Stimulated activated CD8-positive, alpha-beta memory T cell treated with anti-CD3 and anti-CD28 coated beads, Interleukin-2, amount 100 ng/mL, for 1 hour (primary cell): Measurements from ENCODE around the gene FAM186B.
A peak's percentile ranks its signal among the peaks of the same experiment; 100 is the strongest.
"Not testable (repeated sequence)": the region's sequence is repeated elsewhere in the genome, so short reads cannot be mapped to it uniquely, and the experiment has no call there.

Experiments
- DNase-seq, 2 donors: peaks; one replicate each; pipeline ENCODE4 v3.0.0-alpha.2; 2020; ENCODE audit warnings: low read depth in 2 of 2

Gene FAM186B

GRCh38 chr12:49633703-49634345, 28.4 kb upstream of the FAM186B start:
- DNase-seq, result no peak

DNA sequence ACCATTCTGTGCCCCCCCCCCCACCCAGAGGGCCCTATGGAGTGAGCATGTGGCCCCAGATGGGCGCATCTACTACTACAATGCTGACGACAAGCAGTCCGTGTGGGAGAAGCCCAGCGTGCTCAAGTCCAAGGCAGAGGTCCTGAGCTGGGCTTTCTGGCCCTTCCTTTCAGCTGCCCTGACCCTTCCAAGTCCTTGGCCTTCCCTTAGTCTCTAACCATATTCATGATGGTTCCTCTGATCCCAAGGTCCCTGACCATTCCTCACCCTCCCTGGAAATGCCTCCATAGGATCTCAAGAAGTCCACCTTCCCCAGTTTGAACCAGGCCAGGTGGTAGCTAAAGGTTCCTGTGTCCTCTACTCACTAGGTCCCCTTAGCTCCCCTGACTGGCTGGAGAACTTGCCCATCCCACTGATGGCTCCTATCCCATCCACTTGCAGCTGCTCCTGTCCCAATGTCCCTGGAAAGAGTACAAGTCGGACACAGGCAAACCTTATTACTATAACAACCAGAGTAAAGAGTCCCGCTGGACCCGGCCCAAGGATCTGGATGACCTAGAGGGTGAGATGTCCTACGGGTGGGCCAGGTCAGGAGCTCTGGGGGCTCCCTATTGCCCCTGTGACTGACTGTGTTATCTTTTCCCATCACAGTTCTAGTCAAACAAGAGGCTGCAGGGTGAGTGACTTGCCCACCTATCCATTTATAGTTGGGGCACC, 27.7 kb upstream of the FAM186B start:
- no peak for DNase-seq

DNA sequence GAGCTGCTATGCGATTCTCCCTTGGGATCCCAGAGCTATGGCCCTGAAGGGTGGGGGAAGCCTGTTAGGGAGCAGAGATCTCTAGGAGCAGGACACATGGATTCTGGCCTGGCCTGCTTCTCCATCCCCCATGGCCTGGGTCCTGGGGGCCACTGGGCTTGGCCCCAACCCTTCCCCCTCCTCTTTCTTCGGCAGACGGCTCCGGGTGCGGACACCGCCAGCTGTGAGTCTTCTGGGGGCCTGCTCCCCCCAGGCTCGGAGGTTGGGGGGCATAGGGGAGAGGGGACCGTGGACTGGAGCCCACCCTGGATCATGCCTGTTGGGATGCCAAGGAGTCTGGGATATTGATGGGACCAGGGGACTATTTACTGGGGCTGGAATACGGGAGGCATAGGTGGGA, 27.0 kb upstream of the FAM186B start:
- DNase-seq, result no peak

DNA sequence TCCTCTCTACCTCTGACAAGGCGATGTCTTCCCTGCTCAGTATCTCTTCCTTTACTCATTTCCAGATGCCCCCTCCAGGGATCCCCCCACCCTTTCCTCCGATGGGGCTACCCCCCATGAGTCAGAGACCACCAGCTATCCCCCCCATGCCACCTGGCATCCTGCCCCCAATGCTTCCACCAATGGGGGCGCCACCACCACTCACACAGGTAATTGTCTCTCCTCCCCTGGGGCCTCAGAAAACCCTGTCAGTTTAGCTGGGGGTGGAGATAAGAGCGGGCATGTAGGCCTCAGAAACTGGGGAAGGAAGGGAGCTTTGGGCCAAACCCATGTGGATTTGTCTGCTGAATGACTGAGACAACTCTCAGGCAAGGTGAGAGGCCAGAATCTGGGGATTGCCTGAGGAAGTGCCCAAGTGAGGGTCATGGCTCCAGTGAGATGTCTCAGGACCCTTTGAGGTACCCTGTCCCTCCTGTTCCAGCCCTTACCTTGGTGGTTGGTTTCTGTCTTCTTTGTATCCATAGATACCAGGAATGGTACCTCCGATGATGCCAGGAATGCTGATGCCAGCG, 26.0 kb upstream of the FAM186B start:
- no peak for DNase-seq

DNA sequence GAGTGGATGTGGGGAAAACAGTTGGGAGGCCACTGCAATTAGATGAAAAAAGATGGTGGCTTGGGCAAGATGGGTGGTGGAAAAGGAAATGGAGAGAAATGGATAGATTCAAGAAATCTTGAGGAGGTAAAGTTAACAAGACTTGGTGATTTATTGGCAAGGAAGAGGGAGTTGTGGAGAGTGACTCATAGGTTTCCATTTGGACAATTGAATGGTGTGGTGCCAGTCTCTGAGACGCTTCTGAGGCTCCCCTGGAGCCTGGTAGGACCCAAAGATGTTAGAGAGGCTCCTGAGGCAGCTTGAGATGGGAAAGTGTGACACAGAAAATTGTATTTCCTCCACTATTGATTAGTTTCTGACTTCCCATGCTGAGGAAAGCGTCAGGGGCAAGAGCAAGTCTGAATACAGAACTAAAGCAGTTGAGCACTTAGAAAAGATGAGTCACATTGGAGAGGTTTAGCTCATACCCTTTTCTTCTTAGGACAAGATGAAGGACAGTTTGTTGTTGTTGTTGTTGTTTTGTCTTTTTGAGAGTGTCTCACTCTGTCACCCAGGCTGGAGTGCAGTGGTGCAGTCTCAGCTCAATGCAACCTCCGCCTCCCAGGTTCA, 22.4 kb upstream of the FAM186B start:
- no peak for DNase-seq

GRCh38 chr12:49626836-49627235, 21.4 kb upstream of the FAM186B start:
- DNase-seq, result no peak

GRCh38 chr12:49626169-49626835, 20.9 kb upstream of the FAM186B start:
- no peak for DNase-seq

DNA sequence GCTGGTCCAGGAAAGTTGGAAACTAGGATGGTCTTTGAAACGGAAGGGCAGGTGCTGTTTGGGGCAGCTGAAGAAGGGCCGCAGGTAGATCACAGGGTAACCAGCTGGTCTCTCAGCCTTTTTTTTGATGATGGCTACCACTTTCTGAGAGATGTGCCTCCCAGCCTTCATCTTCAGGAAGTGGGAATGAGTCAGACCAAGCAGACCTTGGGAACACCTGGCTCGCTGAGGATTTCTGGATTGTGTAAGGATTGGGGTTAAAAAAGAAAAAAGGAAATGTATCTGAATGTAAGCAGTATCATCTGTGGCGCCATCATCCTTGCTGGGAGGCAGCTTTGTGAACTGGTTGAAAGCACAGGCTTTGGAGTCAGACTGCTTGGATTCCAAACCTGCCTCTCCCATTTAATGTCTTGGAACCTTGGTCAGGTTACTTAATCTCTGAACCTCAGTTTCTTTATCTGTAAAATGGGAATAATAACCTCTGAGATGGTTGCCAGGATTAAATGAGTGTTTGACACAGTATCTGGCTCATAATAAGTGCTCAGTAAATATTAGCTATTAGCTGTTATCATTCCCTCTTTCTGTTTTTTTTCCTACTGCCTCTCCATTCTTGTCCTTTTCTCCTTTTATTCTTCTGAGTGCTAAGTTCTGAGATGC, 19.6 kb upstream of the FAM186B start:
- DNase-seq, result no peak

- DNase-seq, result peak; percentile 59 to 73
These were observed 17.9 kb upstream of the FAM186B start, which contains the start of gene PRPF40B for GRCh38 chr12:49623142-49623904. TSS of gene PRPF40B (plus strand) at chr12:49623561. CDS start at chr12:49623591, 30 bp downstream.

DNA sequence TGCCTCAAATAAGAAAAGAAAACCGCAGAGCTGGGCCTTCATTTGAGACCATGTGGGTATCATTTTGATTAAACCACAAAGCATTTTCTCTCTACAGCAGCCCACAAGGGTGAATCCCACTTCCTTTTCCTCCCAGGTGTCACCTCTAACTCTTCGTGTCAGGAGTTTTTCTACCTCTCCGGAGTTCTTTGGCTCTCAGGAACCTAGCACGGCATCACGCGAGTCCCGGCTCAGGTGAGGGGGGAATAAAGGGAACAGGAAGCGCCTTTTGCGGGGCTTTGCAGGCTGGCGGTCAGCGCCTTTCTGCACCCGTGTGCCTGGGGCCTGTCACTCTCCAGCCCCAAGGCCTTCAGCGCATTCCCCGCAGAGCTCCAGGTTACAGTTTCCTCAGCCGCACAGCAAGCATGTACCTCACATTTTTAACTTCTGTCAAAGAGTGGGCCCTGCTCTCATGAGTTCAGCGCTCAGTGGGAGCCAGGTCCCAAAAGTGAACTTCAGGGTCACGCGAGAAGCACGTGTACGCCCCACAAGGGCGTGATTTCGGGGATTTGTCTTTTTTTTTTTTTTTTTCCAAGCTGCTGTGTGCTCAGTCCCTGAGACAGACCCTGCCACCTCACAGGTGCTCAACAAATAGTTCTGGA, 17.2 kb upstream of the FAM186B start:
- peak; percentile 7 to 9 for DNase-seq

DNA sequence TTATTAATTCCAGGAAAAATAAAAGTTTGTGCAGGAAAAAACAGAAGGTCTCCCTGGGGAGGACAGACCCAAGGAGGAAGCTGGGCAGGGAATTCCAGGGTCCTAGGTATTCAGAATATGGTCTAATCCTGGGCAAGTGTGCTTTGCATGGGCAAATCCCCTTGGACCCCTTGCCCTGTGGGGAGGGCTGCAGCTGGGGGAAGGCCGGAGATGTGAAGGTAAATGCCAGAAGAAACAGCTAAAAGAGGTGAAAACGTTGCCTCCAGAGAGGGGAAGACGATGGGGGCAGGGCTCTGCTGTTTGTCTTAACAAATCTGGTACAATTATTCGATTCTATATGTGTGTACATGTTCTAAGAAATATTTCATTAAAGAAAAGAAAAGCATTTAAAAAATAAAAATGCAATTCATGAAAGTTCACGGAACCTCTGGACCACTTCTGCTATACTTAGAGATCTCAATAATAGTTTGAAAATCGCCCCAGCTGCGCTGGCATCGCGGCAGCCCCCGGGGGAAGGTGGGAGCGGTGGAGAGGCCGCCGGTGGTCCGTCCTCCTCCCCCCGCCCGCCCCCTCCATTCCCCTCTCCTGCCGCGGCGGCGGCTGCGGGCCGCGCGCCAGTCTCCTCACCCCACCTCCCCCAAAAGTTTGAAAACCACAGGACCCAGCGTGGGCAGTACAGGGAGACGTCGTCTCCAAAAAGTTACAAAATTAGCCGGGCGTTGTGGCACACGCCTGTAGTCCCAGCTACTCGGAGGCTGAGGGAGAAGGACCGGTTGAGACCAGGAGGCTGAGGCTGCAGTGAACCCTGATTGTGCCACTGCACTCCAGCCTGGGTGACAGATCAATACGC, 16.4 kb upstream of the FAM186B start:
- no peak for DNase-seq

GRCh38 chr12:49619286-49619685, 13.8 kb upstream of the FAM186B start:
- DNase-seq, result no peak

- no peak for DNase-seq
These were observed 13.1 kb upstream of the FAM186B start for GRCh38 chr12:49618576-49618975.

DNA sequence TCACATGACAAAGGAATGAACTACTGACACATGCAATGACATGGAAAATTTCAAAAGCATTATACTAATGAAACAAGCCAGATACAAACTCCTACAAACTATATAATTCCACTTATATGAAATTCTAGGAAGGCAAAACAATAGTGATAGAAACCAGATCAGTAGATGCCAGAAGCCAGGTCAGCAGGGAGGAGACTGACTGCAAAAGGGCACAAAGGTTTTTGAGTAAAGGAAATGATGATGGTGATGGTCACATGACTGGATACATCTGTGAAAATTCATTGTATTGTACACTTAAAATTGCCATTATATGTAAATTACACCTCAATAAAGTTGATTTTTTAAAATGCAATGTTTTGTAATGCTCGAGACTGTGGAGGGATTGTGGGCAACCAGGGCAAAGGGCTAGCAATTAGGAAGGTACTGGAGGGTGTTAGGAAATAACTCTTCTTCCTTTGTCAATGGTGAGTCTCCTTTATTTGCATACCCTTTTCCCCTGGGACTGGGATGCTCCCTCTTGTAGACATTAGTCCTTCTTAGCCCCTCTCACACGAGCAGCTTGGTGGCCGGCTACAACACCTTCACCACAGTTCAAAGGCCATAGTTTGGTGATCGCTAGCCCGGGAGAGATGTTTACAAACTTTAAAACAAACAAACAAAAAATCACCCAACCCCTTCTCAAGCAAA, 11.2 kb upstream of the FAM186B start:
- DNase-seq, result no peak

DNA sequence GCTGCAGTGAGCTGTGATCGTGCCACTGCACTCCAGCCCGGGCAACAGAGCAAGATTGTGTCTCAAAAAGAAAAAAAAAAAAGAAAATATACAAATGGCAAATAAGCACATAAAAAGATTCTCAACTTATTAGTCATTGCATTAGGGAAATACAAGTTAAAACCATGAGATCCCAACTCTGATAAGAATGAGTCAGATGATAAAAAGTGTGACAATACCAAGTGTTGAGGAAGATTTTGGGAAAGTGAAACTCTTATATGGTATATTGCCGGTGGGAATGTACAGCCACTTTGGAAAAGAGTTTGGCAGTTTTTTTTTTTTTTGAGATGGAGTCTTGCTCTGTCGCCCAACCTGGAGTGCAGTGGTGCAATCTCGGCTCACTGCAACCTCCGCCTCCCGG, 10.3 kb upstream of the FAM186B start:
- DNase-seq, result no peak

DNA sequence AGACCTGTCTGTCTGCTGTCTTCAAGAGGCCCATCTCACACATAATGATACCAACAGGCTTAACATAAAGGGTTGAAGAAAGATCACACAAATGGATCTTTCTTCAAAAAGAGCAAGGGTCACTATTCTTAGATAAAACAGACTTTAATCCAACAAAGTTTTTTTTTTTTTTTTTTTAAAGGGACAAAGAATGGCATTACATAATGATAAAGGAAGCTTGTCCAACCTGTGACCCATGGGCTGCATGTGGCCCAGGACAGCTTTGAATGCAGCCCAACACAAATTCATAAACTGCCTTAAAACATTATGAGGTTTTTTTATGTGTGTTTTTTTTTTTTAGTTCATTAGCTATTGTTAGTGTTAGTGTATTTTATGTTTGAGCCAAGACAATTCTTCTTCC, 6.8 kb upstream of the FAM186B start:
- DNase-seq, result no peak

DNA sequence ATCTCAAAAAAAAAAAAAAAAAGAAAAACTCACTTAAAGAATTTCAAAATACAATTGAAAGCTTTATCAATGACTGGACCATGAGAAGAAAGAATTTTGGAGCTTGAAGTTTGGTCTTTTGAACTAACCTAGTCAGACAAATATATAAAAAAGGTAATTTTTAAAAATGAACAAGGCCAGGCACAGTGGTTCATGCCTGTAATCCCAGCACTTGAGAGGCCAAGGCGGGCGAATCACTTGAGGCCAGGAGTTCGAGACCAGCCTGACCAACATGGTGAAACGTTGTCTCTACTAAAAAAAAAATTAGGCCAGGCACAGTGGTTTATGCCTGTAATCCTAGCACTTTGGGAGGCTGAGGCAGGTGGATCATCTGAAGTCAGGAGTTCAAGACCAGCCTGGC, 5.3 kb upstream of the FAM186B start:
- not testable (repeated sequence) for DNase-seq

GRCh38 chr12:49609875-49610154, 4.4 kb upstream of the FAM186B start:
- DNase-seq, result no peak
